GM19438 (cell line): ENCODE measurements around the gene PERP.
"Not testable (repeated sequence)": the region's sequence is repeated elsewhere in the genome, so short reads cannot be mapped to it uniquely, and the experiment has no call there.

ENCODE experiments used
- ATAC-seq: cut with Tn5 transposase; IDR thresholded peaks from one replicate; pipeline ENCODE4 v1.9.1; 2021; ENCODE audit warnings: low read depth; ENCODE audit not compliant: unreplicated experiment

The PERP gene

DNA sequence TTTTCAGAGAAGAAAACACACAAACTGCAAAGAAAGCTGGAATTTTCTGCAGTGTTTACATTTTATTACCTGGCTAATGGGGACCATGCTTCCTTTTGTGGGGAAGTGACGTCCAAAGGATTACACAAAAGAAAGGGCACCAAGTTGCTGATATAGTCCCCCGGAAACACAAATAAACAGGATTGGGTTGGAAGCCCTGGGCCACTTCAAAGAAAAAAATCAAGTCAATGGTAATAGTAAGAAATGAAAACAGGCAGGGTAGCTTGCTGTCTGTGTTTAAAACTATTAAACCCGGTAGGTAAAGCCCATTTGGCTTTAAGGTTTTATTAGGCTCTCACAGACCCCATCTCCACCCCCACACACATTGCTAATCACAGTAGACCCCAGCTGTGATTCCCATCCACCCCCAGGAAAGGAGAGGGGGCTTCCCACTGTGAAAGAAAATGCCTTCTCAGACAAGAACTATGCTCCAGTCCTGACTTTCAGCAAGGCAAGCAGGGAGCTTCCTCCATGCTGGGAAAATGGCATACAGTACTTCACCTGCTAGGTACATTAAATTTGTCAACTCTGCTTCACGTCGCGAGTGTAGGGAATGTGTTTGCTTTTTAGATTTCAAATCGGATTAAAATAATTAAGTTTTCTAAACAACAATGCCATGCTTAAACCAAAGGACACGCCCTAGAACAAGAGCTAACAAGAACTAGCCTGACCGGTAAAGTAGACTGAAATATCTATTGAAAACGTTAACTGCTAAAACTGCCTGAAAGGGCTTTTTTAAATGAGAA is 1.1 kb downstream of the PERP start:
- ATAC-seq = no peak

DNA sequence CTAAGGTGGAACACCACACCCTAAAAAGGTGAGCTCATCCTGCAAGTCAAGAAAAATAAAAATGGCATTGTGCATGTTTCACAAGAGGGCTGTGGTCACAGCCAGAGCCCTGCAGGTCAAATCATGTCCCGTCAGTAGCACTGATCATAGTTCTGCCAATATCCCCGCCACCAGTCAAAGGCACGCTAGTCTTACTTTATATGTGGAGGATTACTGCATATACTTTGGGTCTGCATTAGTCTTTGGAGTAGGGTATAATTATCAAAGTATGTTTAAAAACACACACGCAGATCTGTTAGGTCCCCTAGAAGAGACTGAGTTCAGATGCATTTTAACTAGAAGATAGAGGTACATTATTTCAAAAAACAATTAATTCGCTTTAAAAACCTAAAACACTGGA is 1.8 kb downstream of the PERP start:
- no peak for ATAC-seq

DNA sequence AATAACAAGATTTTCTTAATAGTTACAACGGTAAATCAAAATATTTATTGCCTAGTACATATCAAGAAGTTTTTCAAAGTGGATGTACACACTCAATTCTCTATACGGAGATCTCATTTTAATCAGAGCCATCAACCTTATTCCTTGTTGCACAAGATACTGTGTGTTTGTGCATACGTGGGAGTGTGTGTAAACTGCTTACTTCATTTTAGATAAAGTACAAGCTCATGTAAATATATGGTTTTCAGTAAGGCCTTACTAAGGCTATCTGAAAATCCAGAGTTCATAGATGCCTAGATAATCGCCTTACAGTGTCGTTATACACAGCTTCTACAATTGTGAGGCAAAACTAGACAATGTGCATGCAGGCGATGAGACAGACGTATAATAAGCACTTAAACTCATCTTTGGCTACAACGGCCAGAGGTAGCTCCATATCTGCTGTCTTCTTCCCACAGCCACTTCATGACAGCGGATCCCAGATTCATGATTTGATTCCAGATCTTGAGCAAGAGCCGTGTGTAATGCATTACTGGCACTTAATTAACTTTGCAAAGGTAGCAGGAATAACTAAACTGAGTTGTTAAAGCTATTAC is 2.5 kb downstream of the PERP start:
- no peak for ATAC-seq

DNA sequence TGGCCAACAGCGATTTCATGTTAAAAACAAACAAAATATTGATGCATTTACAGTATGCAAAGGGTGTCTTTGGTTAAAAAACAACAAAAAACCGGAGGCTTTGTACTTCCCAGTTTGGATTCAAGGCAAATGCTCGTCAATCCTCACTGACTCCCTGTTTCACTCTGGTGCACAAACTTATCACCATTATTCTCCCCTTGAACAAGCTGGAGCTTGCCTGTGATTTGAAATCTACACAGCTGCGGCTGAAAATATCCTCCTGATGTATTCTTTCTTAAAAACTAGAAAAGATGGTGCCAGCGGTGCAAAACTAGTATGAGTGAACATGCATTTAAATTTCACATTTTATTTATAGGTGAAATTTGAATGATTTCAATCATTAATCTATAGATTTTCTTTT is 3.3 kb downstream of the PERP start:
- ATAC-seq = no peak

DNA sequence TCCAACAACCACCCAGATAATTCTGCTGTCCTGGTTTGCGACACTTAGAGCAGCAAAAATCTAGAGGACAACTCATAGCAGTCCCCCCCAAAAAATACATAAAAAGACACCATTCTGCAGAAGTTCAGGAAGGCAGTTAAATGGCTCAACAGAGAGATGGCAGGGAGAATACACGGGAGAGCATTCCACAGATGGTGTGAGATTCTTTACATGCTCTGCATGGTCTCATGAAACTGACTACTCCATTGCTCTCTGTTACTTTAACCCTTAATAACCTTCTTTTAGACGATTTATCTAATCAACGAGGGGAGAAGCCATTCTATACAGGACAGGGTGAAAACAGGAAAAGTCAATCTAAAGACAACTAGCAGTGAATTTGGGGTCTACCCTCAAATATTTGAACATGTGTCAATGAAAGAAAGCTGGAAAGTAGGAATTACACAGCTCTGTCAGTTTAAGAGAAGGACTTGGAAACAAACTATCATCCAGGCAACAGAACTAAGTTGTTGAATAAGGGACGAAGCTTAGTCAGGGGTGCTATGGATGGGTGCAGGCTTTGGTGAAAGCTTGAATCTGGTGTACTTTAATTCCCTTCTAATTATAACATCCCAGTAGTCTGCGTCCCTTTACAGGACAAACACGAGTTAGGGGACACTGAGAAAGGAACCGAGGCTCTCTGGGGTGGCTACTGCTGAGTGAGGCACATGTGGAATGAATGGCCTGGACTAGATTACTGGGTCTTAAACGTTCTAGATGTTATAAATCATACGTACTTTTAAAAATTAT is 5.1 kb downstream of the PERP start:
- ATAC-seq = no peak

DNA sequence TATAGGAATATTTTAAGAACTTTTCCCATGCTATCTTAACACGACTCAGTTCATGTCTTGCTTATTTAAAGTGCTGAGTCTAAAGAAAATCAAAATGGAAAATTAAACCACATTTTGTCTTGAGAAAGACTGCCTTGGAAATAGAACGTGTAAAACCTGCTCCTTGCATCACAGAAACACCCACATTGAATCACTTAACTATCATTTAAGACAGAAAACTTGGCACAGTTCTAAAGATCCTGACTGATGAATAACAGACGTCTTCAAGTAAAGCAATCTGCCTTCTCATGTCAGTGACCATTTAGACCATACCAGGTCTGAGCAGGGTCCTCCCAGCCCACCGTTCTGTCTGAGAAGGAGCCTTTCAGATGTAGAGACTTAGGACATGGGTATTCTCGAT is 7.4 kb downstream of the PERP start:
- no peak for ATAC-seq

DNA sequence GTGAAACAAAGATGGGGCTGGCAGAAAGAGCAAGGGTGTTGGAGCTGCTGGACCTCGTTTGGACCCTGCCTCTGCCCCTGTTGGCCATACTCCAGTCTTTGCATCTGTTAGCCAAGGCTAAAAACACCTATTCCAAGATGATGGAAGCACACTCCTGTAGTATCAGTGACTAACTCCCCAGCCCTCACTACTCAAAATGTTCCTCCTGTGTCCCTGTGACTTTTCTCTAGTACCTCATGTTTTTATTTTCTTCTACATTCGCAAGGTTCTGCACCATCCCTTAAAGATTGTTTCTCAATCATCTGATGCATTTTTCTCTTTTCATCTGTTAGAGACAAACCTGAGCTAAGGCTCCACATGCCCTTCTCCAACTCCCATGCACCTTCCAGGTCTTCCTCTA is 8.9 kb downstream of the PERP start:
- ATAC-seq = no peak

DNA sequence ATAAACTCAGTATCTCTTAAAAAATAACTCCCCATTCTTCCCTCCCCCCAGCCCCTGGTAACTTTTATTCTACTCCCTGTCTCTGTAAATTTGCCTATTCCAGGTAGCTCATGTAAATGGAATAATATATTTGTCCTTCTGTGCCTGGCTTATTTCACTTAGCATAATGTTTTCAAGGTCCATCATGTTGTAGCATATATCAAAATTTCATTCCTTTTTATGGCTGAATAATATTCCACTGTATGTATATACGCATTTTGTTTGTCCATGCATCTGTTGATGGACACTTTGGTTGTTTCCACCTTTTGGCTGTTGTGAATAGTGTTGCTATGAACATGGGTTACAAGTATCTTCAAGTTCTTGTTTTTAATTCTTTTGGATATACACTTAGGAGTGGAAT is 13.0 kb downstream of the PERP start:
- ATAC-seq = no peak

DNA sequence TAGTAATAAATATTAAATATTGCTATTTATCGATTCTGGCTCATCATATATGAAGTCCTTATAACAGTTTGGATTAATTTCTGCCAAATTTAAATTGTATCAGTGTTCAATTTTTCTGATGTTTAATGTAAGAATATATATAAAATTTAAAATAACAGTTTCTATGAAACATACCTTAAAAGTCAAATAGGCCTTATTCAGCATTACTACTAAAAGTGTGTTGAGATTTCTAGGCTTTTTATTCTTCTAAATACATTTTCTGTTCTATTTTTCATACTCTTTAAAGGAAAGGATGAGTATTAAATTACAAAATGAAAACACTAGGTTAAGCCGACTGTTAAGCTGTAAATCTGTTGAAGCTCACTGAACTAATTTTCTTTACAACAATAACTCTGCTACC is 13.6 kb downstream of the PERP start:
- no peak for ATAC-seq

DNA sequence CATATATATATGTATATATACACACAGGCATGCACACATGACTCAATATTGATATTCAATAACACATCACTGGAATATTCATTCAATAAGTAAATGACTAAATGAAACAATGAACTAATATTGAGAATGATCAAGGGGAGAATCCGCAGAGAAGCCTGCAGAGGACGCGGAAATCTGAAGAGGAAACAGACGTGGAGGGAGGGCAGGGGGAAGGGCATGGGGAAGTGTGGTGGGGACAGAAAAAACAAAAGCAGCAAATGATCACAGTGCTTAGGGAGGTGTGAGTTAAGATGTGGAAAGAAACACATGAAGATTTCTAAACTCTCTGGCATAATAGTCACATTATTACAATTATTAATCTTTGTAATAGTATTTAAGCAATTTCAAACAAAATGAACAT is 14.5 kb downstream of the PERP start:
- no peak for ATAC-seq

DNA sequence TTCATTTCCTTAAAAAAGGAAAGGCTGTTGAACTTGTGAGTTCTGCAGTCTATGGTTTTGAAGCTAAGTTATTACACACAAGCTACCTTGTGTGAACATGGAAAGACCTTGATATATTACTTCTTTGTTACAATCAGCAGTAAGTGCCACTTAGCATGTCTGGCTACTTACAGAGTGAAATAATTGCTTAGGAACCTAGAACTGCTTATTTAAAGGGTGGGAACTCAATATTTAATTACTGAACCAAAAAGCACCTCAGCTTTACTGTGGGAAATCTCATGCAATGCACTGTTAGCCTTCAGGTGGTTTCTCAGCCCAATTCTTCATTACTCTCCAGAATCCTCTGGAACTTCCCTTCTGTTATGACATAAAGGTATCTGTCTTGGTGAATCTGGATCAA is 17.9 kb downstream of the PERP start:
- no peak for ATAC-seq

DNA sequence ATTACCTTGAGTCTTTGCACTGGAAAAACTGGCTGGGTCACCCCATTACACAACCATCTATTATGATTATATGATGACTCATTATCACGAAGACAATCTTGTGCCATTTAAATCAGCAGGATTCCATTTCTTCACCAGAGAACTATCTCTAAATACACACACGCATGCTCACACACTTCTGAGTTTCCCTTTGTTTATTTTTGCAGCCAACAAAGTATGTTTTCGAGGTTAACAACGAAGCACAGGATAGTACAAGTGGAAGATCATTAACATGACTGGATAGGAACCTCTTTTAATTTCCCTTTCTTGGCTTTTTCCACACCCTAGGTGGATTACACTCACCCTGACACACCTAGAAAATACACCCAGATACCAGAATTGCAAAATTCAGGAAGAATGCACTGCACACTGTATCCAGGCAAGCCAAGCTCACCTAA is 18.9 kb downstream of the PERP start:
- no peak for ATAC-seq

DNA sequence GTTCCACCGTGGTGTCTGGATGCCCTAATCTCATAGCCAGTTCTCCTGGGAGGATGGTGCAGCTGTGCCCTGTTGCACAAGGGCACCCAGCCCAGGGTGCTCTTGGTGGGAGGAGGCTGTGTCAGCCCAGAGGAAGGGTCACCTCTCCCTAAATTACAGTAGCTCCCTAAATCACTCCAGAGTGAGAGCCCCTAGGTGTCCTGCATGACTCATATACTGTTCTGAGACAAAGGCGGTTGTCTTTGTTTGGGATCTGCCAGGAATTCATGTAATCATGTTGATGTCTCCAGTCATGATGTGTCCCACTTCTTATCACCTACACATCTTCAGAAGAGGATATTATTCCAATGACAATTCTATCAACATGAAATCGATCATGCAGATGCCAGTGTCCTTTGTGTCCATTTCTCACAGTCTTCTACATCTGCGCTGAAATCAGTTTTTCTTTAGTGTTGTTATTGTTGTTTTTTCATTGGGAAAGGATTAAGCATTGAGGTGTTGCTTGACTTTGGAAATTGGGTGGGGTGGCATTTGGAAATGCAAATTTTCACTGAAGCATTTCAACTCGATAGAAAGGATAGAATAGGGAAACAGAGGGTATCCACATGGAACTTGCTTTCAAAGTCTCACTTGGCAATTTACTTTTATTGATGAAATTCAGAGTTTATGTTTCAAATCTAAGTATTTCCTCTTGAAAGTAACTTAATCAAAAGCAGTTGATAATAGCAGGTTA is 19.5 kb downstream of the PERP start:
- no peak for ATAC-seq

DNA sequence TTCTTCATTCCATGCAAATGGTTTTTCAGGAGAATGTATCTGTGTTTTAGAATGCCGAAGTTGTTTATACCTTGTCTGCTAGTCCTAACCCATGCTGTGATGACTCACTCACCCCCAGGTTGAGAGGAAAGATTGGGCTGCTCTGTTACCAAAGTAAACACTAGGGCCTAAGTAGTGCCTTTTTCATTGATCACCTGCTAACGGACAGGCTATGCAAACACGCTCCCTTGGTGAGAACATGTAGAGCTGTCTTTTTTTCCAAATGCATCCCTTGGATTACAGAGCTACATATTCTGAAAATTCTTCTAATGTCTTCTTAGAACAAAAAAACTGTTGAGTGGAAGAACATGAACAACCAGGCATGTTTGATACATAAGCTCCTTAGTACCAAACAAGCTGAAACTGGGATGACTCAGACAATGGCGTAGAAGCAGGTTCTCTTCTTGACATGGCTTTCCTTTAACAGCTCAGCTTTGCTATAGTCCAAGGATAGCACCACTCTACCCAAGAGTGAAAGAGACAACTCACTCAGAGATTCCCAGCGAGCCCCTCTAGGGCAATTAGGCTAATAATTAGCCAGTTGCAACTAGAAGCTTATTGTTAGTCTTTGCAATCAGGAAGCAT is 20.5 kb downstream of the PERP start:
- ATAC-seq = no peak

DNA sequence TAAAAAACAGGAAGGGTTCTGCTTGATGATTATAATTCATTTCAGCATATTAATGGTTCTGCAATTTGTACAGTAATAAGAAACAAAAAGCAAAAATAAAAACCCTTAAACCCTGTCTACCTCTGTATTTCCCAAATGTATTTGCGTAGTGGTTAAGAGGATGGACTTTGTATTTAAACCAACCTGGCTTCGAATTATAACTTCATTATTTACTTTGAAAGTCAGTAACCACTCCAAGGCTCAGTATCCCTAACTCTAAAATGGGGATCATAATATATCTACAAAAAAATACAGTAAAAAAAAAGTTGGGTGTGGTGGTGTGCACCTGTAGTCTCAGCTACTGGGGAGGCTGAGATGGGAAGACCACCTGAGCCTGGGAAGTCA is 21.4 kb downstream of the PERP start:
- no peak for ATAC-seq

DNA sequence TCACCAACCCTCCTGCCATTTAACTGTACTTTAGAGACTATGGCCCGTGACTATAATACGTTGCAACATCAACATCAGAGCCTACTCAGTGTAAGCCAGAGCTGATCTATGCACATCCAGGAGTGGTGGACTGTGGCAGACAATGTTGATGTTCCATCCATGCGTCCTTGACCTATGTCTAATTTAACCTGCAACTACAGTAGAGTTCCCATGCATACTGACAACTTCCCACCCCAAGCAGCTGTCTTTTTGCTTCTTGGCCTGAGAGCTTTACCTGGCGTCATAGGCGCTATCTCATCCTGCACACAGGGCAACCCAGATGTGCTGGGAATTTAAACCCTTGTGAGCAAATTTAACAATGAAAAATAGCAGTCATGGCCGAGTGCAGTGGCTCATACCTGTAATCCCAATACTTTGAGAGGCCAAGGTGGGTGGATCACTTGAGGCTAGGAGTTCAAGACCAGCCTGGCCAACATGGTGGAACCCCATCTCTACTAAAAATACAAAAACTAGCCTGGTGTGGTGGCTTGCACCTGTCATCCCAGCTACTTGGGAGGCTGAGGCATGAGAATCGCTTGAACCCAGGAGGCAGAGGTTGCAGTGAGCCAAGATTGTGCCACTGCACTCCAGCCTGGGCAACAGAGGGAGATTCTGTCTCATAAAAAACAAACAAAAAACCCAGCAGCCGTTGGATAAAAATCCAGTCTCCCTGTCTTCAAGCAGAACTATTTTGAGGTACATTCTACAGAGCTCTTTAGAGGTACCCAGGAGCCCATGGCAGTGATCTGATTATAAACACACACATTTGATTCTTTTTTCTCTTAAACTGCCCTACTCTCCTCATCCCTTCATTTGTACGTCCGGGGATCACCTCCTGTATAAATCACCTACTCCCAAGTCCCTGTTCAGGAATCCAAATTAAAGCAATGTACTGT is 22.0 kb downstream of the PERP start:
- no peak for ATAC-seq

DNA sequence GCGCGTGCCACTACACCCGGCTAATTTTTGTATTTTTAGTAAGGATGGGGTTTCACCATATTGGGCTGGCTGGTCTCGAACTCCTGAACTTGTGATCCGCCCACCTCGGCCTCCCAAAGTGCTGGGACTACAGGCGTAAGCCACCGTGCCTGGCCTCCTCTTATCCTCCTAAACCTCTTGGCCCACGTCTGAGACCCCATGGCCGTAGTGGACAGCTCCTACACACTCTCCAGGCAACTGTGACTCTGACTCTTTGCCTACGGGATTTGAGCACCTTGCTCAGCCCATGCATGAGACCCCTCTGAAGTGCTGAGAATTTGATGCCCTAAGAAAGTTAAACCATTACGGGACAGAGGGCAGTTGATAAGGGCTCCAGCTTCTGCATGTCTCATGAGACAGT is 25.0 kb downstream of the PERP start:
- ATAC-seq = no peak

DNA sequence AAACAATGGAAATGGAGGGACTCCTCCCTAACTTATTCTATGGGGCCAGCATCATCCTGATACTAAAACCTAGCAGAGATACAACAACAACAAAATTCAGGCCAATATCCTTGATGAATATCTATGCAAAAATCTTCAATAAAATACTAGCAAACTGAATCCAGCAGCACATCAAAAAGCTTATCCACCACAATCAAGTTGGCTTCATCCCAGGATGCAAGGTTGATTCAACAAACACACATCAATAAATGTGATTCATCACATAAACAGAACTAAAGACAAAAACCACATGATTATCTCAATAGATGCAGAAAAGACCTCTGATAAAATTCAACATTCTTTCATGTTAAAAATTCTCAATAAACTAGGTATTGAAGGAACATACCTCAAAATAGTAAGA is 27.7 kb downstream of the PERP start:
- ATAC-seq = not testable (repeated sequence)

DNA sequence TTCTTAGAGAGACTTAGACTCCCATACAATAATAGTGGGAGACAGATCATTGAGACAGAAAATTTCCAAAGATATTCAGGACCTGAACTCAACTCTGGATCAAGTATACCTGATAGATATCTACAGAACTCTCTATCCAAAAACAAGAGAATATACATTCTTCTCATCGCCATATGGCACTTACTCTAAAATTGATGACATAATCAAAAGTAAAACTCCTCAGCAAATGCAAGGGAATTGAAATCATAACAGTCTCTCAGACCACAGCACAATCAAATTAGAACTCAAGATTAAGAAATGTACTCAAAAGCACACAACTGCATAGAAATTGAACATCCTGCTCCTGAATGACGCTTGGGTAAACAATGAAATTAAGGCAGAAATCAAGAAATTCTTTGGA is 28.7 kb downstream of the PERP start:
- ATAC-seq = no peak

DNA sequence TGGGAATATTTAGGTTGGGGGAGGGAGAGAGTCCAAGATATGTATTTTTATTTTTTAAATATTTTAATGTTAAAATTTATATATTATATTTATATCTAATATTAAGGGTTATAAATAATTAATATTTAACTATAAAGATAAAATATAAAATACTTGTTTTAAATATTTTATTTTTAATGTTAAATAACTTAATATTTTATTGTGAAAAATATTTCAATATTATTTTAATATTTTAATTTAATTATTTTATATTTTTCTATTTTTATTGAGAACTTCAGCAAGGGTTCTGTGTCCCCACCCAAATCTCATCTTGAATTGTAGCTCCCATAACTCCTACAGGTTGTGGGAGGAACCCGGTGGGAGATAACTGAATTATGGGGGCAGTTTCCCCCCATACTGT is 34.0 kb downstream of the PERP start:
- ATAC-seq = no peak
